ENCODE results near the gene CHD5.

The CHD5 gene

DNA sequence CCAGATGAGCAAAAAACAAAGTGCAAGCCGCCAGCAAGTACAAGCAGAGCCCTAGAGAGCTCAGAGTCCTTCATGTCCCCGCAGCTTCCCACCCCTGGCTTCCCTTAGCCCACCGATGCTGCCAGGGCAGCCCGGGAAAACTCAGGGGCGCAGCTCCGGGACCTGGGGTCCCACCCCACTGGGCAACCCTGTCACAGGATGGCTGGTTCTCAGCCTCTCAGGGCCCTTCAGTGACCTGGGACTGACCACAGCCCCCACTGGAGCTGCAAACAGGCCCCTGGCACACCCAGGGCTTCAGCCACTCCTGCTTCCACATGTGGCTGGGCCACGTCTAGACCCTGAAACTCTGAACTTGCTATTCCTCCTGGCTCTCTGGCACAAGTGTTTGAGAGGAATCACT, 49.5 kb downstream of the CHD5 start:
- TF ChIP-seq, protein P1, sequence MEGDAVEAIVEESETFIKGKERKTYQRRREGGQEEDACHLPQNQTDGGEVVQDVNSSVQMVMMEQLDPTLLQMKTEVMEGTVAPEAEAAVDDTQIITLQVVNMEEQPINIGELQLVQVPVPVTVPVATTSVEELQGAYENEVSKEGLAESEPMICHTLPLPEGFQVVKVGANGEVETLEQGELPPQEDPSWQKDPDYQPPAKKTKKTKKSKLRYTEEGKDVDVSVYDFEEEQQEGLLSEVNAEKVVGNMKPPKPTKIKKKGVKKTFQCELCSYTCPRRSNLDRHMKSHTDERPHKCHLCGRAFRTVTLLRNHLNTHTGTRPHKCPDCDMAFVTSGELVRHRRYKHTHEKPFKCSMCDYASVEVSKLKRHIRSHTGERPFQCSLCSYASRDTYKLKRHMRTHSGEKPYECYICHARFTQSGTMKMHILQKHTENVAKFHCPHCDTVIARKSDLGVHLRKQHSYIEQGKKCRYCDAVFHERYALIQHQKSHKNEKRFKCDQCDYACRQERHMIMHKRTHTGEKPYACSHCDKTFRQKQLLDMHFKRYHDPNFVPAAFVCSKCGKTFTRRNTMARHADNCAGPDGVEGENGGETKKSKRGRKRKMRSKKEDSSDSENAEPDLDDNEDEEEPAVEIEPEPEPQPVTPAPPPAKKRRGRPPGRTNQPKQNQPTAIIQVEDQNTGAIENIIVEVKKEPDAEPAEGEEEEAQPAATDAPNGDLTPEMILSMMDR (IDR thresholded peaks at IDR 0.05) = no peak

DNA sequence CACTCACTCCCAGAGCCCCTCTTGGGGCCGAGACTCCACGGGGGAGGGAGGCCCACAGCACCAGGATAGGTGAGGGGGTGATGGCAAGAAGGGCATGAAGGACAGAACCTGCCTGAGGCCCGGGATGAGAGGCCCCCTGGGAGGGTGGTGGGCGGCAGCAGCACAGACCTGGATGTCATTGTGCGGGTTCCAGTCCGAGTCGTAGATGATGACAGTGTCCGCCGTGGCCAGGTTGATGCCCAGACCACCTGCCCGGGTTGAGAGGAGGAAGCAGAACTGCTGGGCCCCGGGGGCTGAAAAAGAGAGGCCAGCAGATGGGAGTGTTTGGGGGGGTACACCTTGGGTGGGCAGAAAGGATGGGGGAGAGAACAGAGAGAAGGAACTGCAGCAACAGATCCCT, 50.1 kb downstream of the CHD5 start:
- TF ChIP-seq, protein P1 (IDR thresholded peaks at IDR 0.05) = no peak

DNA sequence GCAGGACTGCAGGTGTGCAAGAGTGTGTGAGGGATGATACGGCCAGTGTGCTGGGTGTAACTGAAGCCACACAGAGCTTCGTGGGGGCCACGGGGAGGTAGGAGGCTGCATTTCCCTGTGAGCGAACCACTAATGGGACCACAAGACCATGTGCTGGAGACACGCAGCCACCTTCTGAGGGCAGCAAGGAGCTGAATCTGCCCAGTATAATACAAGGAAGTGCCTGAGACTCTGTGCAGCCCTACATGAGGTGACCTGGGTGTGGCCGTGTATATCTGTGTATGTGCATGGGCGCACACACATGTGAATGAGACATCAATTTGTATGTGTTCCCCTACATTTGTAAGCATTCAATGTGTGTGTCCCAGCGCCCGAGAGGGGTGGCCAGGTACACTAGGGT, 50.8 kb downstream of the CHD5 start:
- TF ChIP-seq, protein P1 (IDR thresholded peaks at IDR 0.05) = no peak

DNA sequence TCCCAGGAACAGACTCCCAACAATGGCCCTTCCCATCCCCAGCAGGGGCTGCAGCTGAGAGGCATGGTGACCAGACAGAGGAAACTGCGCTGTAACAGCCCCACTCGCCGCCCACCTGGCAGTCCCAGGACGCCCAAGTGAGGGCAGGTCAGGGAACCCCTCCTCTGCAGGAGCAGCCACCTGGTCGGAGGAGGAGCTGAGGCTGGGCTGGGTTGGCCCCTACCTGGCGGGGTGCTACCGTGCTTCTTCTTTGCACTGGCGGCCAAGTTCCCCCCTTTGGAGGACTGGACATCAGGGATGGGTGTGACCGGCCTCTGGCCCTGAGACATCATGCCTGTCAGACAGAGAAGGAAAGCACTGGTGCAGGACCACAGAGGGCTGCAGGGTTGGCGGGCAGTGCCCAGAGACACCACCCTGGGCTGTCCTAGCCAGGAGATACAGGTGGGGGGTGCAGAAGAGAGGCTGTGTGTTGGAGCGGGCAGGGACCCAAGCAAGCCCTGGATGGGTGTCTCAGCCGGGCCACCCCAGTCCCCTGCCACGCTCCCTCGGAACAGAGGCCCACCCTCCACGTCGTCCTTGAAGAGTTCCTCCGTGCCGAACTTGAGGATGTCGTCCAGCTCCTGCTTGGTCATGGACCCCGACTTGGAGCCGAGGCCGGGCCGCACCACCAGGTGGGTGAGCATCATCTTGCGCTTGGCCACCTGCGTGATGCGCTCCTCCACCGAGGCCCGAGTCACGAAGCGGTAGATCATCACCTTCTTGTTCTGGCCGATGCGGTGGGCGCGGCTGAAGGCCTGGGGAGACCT, 51.6 kb downstream of the CHD5 start:
- TF ChIP-seq, protein P1 (IDR thresholded peaks at IDR 0.05) = no peak

DNA sequence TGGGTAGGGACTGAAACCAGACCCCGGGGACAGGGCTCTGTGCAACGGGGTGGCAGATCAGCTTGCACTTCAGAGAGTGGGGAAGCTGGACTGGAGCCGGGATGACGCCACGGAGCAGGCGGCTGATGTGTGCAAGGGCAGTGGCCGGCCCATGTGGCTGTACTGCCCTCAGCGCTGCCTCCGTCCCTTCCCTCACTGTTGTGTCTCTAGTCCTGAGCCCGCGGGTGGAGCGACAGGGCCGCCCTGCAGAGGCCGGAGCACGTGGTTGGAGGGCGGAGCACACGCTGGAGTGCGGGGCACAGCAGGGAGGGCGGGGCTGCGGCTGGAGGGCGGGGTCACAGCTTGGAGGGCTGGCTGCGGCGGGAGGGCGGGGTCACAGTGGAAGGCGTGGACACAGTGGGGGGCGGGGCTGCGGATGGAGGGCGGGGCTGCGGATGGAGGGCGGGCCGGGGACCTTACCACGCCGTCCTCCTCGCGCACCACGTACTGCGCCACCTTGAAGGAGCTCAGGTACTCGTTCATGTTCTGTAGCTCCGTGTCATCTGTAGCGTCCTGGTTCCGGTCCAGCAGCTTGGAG, 52.4 kb downstream of the CHD5 start:
- TF ChIP-seq, protein P1 (IDR thresholded peaks at IDR 0.05) = no peak

DNA sequence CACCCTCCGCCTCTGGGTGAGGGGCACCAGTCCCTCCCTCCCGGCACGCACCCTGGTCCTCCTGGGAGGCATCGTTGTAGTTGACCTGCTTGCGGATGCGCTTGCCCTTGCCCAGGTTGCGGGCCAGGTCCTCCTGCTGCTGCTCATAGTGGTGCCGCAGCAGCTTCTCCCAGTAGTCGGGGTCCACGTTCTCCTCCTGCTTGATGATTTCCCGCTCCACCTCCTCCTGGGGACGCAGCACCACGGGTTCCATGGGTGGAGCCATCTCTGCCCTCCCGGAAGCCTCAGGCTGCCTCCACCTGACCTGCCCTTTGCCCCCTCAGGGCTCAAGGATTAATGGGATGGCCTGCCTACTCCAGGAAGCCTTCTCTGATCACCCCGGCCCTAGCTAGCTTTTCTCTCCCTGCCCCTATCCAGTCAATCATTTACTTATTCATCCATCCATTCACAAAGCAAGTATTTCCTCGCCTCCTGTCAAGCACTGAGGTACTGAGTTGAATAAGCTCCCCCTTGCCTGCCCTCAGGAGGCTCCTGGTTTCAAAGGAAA, 53.5 kb downstream of the CHD5 start:
- TF ChIP-seq, protein P1 (IDR thresholded peaks at IDR 0.05) = no peak

DNA sequence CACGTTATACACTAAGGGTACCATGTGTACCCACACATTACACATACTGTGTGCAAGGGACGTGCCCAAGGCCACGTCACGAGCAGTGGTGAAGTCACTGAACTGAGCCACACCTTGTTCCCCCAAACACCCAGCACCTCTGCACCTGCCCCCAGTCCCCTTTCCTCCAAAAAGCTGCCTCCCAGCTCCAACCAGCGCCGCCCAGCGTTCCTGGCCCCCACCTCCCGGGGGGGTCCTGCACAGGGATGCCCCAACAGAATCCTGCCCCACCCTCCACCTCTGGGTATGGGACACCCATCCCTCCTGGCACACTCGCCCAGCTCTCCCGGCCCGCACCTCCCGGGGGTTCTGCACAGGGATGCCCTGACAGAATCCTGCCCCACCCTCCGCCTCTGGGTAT, 54.1 kb downstream of the CHD5 start:
- TF ChIP-seq, protein P1 (IDR thresholded peaks at IDR 0.05) = no peak

All from LNCAP (cell line).